Left colon (tissue), 2 donors: Measurements from ENCODE around the gene TRMT61A. TPM values are rescaled to one million over a fixed set of nuclear protein-coding genes. Genes with fewer than 3 reads are reported as not detected.

Experiments
- ATAC-seq: fragments of 200-7000 bp; cut with Tn5 transposase; one replicate; pipeline ENCODE4 v1.9.1; 2020; ENCODE audit warnings: mild to moderate bottlenecking, moderate library complexity
- DNase-seq, 2 donors: peaks; one replicate each; pipeline ENCODE4 v3.0.0-alpha.2; 2020
- intact Hi-C, 2 donors: fragments of 100-400 bp; cut with DNase I in 1 of 2; cut with micrococcal nuclease in 1 of 2; formaldehyde crosslinking; loops; one replicate each; pipeline versions ENCODE4 v1.11.2 to v1.14.0; 2022; cut with DNase I, micrococcal nuclease
- total RNA-seq, 2 donors: library from RNA; stranded (reverse); fragmentation: NEBNext Ultra II Directional; extraction: Animal tissue kit (Norgen Biotek cat#: 25700); gene quantifications; one replicate each; pipeline ENCODE4 v1.2.1, GENCODE V29; 2021
- donor health status: DM: no; HTN: no; CAD: no.
- donor health status: DM: yes; HTN: yes; CAD: no.

Gene TRMT61A
- total RNA-seq, 2 donors from 2014 or later: 10.1 to 10.6 TPM

DNA sequence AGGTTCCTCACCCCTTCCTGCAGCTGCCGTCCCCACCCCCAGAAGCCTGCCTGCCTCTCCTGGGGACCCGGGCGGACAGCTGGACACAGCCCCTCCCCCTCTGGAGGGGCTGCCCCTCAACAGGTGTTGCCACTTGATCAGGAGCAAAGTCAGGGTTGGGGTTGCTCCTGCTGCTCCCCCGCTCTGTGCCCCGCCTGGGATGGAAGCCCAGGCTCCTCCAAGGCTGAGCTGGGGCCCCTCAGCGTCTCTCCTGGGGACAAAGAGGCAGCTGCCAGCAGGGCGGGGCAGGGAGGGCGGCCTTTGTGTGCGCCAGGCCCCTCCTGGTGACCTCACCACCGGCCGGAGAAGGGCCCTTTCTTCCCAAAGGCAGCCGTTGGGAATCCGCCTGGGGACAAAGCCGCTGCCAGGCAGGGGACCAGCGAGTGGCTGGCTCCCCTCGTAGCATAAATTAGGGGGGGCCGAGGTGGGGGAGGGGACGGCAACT is 13.7 kb downstream of the TRMT61A start:
- intact Hi-C loops: no loop called here
- peak; percentile 66 to 77 for DNase-seq
- ATAC-seq: peak; percentile 48

DNA sequence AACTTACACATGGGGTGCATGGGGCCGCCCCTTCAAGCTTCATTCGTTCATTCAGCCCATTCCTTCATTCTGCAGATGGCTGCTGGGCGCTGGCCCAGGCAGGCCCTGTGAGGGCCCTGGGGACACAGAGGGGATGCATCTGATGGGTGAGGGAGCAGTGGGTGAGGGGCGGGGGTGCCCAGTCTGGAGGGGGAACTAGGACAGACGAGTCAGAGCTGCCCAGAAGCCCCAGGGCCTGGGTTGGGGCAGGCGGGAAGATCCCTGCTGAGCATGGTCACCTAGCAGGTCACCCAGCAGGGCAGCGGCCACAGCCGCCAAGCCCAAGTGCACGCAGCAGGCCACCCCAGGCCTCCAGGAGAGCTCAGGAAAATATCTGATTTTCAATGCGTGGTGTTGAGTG is 14.1 kb downstream of the TRMT61A start:
- intact Hi-C loops: no loop called here
- ATAC-seq (no peak), DNase-seq (peak; percentile 21 to 44)

DNA sequence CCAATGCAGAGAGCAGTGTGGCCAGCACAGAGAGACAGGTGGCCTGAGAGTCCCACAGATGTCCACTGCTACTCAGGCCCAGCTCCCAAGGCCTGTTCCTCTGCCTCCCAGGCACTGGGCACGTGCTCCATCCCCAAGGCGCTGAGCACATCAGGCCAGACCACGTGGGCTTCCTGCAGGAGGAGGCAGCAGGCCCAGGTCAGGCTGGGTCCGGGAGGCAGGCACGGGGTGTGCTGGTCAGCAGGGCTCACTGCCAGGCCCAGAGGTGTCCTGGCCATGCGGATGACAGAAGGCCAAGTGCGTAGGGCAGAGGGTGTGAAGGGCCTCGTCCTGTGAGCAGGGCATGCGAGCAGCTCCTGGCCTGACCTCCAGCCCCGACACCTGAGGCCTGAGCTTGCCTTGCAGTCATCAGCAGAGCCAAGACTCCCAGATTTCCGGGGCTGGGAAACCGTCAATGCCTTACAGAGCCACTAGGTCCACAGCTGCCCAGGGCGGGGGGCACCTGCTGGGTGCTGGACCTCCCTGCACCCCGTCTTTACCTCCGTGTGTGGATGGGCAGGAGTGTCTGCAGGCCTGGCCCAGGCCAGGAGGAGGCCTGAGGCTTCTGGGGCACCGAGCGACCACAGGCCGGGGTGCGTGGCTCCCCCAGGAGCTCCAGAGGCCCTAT is 14.9 kb downstream of the TRMT61A start:
- DNase-seq (peak in 1 of 2 donors; percentile 43), ATAC-seq (no peak)
- intact Hi-C loops: loop anchor here in 1 of 2 donors (2.0 kb wide), 1 partner anchor 25 kb away; no protein-coding TSS in a partner anchor

DNA sequence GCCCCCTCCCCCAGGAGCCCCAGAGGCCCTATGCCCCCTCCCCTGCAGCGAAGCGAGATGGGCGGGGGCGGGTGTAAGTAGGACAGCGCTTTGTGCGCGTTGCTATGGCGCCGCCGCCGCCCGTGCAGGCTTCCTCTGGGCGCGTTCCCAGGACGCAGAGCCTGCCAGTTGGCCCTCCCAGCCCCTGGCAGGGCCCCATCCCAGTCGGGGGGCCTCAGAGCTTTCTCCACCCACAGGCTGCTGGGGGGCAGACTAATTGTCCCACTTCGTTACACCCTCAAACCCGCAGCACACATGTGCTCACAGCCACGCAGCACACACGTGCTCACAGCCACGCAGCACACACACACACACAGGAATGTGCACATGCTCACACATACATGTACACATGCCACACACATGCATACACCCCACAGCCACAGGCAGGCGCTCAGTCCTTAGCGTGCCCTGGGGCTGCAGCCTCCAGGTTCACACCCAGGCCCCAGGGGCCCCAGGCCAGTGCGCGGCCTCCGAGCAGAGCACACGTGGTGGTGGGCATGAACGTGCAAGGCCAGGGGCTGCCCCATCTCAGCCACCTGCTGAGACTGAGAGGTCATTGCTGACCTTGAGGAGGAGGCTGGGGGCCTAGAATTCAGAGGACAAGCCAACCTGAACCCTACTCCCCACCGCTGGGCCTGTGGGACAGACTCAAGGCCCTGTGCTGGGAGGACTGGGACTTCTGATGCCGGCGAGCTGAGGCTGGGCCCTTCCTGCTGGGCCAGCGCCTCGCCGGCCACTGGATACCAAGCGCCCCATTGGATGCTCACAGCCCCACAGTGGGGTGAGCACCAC is 15.6 kb downstream of the TRMT61A start:
- intact Hi-C loops: loop anchor here in 1 of 2 donors (2.0 to 5.0 kb wide), 2 partner anchors 26 to 42 kb away; no protein-coding TSS in a partner anchor
- peak; percentile 15 for ATAC-seq
- peak; percentile 63 to 65 for DNase-seq

DNA sequence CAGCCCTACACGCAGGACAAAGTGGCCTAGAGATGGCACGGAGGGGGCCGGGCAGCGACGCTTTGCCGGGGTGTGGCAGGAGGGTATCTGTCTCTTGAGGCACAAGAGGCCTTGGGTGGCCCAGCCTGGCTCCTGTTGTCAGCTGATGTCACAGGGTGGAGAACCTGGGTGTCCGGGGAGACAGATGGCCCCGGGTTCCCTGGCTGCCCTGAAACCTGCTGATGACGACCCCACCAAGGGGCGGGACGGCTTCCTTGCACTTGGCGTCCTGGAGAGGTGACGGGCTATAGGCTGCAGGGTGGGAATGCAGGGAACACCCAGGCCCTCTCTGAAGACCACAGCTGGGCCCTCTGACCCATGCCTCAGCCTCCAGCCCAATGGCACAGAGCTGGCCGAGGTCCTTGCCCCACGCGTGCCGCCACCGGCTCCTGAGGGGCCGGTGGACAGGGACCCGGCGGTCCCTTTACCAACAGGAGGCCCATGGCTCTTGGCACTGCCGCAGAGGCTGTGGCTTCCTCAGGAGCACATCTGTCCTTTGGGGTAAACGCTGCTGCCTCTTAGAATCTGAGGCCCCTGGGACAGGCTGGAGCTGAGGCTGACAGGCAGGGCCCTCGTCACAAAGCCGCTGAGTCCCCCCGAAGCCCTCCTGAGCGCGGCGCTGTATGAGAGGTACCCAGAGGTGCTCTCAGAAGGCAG is 16.4 kb downstream of the TRMT61A start:
- intact Hi-C loops: loop anchor here in 1 of 2 donors (2.0 to 5.0 kb wide), 2 partner anchors 27 to 43 kb away; no protein-coding TSS in a partner anchor
- ATAC-seq: no peak
- peak; percentile 14 to 28 for DNase-seq

DNA sequence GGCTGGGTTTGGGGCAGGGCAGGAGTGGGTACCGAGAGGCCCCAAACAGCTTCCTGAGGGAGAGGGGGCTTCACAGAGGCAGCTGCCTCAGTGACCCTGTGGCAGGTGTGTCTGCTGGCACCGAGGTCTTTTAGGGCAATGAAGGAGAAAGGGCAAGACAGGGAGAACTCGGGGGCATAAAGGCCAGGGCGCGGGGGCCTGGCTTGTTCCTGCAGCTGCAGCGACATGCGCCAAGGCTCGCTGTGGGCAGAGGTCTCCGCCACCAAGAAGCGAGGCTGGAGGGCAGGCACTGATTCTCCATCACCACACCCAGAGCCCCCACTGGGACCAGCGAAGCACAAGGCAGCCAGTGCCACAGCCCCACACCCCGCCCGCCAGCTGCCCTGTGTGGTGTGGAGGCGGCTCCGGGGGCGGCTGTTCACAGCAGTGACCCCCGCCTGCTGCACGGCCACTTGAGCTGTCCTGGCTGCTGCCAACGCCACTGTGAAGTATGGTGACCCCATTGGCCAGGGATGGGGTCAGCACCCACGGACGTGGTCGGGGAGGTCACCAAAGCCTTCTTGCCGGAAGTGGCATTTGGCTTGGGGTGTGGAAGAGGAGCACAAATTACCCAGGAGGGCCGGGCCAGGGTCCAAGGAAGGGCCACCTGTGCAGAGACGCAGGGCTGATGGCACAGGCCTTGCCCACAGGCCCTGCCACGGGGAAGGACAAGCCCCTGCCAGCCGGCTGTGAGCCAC is 17.1 kb downstream of the TRMT61A start:
- ATAC-seq (no peak), DNase-seq (peak in 1 of 2 donors; percentile 26)
- intact Hi-C loops: loop anchor here in 1 of 2 donors (2.0 to 5.0 kb wide), 2 partner anchors 27 to 44 kb away; no protein-coding TSS in a partner anchor

DNA sequence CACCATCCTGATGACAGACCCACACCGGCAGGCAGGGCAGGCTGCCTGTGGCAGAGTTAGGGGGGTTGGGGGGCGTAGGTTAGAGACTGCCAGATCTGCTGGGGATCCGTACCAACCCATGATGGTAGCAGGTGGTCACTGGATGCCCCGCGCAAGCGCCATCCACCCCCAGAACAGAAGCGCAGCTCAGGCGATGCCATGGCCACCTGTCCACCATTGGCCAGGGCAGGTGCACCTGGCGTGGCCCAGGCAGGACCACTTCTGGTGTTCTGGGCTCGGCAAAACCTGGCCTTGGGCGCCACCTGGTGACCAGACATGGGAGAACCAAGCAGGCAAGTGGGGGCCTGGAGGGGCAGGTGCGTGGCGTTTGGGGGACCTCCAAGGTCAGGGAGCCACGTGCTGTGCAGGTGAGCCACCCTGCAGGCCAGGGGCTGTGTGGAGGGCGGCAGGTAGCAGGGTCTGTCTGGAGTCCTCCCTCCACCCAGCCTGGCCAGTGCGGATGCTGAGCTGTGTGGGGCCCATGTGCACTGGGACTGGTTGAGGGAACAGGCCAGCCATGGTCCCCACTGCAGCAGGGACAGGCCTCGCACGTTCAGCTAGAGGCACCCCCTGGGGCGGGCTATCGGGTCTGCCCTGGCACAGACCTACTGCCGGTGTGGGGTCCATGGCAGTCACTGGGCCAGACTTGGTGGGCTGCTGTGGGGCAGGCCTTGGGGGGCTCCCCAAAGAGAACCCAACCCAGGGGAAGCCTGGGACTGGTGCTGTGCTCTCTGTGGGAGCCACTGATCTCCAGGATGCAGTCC is 17.9 kb downstream of the TRMT61A start:
- peak; percentile 66 to 79 for DNase-seq
- peak; percentile 47 for ATAC-seq
- intact Hi-C loops: loop anchor here in 1 of 2 donors (5.0 kb wide), 1 partner anchor 45 kb away; no protein-coding TSS in a partner anchor

DNA sequence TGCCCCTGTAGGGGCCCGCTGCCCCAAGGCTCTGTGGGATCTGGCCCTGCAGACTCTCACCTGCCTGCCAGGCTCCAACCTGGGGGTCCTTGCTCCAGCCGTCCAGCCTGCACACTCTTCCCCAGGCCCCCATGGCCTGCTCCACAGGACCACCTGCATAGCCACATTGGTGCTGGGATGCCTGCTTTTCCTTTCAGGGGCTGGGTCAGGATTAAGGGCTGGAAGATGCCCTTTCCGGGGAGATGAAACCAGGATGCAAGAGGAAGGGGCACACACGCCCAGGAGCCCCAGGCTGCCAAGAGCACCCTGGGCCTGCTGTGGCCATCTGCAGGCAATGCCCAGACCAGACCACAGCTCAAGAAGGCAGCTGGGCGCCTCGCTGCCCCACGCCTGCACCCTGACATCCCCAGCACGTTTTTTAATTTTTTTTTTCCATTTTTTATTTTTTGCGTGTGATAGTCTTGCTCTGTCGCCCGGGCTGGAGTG is 18.5 kb downstream of the TRMT61A start:
- ATAC-seq: no peak
- intact Hi-C loops: loop anchor here in 1 of 2 donors (5.0 kb wide), 1 partner anchor 45 kb away; no protein-coding TSS in a partner anchor
- DNase-seq: peak in 1 of 2 donors; percentile 24

DNA sequence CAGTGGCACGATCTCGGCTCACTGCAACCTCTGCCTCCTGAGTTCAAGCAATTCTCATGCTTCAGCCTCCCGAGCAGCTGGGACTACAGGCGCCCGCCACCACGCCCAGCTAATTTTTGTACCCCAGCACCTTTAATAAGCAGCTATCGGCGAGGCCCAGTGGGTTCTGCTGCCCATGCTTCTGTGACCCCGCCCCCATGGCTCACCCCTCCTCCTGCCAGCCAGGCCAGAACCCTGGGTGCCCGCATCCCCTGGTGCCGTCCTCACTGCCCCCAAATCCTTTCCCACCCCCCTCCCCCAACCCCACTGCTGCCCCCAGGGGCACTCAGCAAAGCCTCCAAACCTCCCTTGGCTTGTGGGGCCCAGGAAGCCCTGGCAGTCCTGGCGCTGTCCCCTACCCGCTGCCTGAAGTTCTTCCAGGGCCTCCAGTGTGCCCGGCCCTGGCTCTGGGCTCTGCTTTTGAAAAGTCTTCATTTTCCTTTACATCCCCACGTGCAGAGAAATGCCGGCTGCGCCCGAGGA is 19.0 kb downstream of the TRMT61A start:
- ATAC-seq (no peak), DNase-seq (peak in 1 of 2 donors; percentile 22)
- intact Hi-C loops: loop anchor here in 1 of 2 donors (5.0 kb wide), 1 partner anchor 46 kb away; no protein-coding TSS in a partner anchor

DNA sequence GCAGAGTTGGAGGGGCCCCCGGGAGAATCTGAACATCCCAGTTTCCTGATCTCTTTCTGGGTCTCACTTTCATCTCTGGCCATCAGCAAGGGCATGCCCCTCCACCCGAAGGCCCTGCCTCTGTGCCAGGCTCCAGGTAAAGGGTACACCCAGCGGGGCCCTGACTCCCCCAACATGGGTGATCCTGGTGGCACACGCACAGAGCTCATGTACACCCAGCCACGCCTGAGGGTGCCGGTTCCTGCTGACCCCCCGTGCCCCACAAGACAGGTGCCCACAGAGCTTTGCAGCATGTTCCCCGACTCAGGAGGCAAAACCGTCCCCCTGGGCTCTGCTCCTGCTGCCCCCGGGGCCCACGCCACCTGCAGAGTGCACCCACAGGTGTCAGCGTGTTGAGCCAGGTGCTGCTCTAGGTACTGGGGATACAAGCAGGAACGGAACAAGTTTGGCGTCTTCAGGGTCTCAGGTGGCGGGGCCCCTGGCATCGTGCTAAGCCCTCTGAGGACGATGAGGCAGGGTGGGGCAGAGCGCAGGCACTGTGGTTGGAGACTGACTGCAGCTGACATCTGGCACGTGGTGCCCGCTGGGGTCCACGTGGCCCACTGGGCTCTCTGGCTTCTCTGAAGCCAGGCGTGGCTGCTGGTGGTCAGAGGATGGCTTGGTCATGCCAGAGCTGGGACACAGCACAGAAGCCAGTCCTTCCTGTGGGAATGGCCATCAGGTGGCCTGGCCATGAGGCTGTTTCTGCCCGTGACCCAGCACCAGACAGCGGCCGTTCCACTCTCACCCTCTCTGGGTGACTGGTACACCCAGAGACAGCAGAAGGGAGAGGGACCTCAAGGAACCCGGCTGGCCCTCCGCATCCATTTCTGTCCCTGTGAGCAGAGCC is 19.7 kb downstream of the TRMT61A start:
- intact Hi-C loops: loop anchor here in 1 of 2 donors (5.0 kb wide), 1 partner anchor 46 kb away; no protein-coding TSS in a partner anchor

DNA sequence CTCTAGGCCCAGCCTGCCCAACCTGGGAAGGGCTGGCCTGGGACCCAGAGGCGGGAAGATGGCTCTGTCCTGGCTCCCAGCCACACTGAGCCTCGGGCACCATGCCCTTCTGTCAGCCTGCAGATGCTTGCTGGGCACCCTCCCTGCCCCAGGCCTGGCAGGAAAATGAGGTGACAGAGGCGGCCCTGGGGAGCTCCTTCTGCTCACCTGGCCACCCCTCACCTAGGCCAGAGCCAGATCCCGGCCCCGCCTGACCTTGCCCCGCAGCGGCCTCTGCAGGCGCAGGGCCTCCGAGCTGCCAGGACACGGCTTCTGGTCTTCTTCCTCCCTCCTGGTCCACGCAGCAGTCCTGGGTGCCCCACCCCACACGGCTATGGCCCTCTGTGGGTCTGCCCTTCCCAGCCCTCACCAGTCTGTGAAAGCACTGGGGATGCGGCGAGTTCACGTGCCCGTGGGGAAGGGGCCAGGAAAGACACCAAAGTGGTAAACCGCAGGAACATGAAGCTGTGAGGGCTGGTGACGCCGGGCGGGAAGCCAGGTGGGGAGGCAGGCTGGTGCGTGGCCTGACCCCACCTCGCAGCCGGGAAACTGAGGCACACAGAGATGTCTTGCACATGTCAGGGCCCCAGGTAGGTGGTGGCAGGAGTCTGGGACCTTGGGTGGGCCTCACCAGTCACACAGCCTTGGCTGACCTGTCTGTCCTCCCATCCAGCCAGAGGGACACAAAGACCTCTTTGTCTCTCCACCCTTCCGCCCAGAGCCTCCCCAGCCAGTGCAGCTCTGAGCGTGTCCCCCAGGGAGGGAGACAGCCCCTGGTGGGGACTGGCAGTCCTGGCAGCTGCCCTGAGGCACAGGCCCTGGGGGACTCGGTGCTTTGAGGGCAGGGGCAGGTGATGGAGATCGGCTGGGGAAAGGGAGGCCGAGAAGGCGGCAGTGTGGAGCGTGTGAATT is 20.6 kb downstream of the TRMT61A start:
- ATAC-seq (peak; percentile 21), DNase-seq (peak; percentile 19 to 47)
- intact Hi-C loops: loop anchor here in 1 of 2 donors (5.0 kb wide), 1 partner anchor 47 kb away; no protein-coding TSS in a partner anchor

More for the DNA sequence above, 19.7 kb downstream of the TRMT61A start:
- peak in 1 of 2 donors; percentile 25 for DNase-seq
- no peak for ATAC-seq

DNA sequence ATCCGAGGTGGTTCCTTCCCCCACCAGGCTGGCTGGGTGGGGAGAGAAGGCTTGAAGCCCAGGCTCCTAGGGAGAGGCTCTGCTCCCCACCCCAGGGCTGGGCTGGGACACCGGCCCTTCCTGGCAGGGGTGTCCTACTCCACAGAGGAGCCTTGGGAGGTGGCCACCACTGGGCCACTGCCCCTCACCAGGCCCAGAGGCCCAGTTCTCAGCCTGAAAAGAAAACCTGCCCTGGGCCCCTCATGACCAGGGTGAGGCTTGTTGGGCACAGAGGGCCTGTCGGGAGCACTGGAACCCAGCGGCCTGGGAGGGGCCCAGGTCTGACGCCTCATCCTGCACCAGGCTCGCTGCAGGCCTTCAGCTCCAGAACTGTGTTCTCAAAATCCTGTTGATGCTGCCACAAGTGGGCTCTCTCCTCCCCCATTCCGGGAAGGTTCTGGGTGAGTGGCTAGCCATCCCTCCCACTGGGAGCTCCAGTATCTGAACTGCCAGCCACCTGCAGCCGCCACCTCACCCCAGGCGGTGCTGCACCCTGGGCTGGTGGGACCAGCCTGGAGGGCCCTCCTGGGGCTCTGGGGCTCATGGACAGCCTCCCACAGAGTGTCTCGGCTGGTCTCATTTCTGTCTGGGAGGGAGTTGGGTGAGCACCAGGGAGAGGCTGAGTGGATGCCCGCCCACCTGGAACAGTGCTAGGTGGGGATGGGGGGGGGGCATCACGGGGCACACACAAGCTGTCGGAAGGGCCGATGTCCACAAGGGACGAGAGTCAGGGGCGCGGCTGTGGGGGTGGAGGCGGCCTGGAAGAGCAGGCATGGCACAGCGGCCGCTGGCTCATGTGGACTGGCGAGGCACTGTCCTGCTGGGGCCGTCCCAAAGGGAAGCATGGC is 21.7 kb downstream of the TRMT61A start:
- ATAC-seq (peak; percentile 60), DNase-seq (peak; percentile 24 to 42)
- intact Hi-C loops: no loop called here

DNA sequence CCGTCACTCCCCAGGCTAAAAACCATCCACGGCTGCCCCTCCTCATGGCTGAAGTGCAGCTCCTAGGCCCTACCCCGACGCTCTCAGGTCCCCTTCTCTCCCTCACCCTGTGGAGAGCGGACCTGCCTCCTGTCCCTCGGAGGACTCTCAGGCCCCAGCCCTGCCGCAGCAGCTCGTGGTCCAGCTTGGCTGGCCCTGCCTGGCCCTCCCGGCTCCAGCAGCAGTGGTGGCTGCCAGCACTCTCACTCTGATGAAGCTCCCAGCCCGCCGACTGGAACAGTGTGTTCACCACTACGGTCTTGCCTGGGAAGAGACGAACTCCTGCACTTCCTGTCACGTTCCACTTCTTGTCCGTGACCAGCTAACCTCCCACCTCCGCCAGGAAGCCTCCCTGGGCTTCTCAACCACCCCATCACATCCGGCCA is 22.4 kb downstream of the TRMT61A start:
- ATAC-seq: no peak
- intact Hi-C loops: no loop called here
- DNase-seq: peak; percentile 16 to 77
